Stimulated activated CD4-positive, alpha-beta T cell treated with anti-CD3 and anti-CD28 coated beads, Interleukin-1b, Interleukin-23, amount 100 ng/mL, for 1 hour (primary cell): ENCODE results near the gene KRTAP11-1.

ENCODE experiments used
- DNase-seq, 2 donors: peaks; one replicate each; pipeline ENCODE4 v3.0.0-alpha.2; 2020; ENCODE audit warnings: low read depth in 2 of 2

Gene KRTAP11-1

GRCh38 chr21:30881480-30881879 is at the start of gene KRTAP11-1:
Gene KRTAP11-1 (minus strand): TSS chr21:30881580. CDS start chr21:30881524, 56 bp downstream.
- no peak for DNase-seq

DNA sequence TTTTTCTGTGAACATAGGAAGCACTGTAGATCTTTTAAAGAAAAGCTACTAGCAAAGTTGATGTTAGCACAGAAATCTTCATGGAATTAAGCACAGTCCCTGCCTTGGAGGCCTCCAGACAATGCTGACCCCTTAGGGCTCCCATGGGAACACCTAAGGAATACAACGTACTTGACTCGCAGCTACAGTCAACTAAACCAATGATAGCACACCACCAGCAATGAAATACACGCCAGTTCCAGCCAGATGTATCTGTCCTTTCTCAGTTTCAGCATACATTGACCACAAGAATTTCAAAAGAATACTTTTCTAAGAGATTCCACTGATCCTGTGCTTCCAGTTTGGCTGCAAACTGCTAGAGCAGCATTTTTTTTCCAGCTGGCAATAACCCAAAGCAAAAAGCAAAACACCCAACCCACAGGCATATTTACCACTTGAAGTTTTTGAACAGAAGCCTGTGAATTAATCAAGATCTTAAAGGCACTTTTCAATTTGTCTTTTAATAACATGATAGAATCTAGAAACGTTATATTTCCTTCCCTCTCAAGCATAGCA is 42.8 kb upstream of the KRTAP11-1 start:
- no peak for DNase-seq

- no peak for DNase-seq
Observed at GRCh38 chr21:30921129-30921528, 39.7 kb upstream of the KRTAP11-1 start.

DNA sequence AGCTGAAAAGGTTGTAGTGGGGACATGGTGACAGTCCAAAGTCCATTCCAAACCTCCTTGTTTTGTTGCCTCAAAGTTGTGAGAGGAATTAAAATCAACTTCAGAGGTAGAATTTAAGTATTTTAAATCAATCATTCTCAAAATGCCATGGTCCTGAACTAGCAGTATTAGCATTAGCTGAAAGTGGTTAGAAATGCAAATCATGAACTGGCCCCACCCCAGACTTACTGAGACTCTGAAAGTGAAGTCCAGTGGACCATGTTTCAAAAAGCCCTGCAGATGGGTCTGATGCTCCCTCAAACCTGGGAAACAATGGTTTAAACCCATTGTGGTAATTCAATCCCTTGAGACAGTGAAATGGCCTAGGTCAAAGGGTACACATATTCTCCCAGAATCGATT is 36.2 kb upstream of the KRTAP11-1 start:
- no peak for DNase-seq

DNA sequence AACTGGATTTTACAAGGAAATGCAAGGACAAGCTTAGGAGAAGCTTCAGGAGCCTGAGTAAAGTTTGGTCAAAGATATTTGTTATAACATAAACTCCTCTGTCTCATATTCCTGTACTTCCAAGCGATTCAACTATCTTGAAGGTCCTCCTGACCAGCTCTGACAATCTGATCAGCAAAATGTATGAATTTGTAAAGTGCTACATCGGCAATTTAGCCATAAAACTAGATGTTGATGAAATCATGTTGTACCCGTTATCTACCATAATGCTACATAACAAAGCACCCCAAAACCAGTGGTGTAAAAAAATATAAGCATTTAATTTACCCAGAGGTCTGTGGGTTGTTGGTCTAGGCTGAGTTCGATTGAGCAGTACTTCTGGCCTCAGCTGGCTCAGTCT is 19.5 kb upstream of the KRTAP11-1 start:
- no peak for DNase-seq

DNA sequence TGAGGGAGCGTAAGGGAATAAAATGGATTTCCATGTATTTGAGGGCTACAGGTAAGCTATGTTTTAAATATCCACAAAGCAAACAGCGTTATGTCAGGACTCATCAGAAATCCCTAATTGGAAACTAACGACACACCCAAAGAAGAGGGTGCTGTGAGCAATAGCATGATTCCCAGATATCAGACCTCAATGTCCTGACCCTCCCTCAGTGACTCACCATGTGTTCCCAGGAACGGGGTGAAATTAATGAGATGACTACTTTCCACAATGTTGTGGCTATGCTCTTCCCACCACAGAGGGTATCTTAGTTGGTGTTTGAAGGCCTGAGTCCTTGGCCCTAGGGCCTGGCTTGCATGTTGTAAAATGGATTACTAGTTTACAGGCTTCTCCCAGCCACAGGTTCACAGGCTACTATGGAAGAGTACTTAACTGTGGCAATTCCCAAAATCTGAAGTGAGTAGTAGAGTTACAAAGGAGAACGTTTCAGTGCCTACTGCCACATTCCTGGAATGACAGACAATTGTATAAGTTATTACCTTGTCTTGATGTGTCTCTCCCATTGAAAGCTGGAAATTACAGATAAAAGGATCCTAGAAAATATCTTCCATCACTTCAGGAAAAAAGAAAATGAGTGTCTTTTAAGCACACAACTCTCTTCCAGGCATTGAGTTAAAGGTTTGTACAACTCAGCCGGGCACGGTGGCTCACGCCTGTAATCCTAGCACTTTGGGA is 1.7 kb upstream of the KRTAP11-1 start:
- no peak for DNase-seq

- DNase-seq: no peak
Observed at GRCh38 chr21:30880914-30881313, 466 bp downstream of the KRTAP11-1 start.

DNA sequence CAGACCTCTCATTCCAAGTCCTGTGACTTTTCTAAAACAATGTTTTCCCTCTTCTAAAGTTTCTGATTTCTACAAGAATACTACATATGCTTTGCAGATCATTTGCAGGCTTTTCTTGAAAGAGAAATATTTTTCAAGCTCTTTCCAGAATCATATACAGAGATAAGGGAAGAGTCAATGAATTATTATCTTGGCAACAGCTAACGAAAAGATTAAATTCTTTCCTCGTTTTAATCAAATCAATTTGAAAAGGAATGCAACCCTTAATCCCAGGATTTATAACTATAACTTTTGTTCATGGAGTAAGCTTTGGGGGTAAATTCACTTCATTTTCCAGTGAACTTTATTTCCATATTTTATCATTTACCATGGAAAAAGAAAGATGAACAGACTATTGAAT is 6.9 kb downstream of the KRTAP11-1 start:
- DNase-seq: no peak

GRCh38 chr21:30847627-30848500 is 33.5 kb downstream of the KRTAP11-1 start:
- DNase-seq: no peak

- no peak for DNase-seq
Observed at GRCh38 chr21:30842990-30843389, 38.4 kb downstream of the KRTAP11-1 start.

- DNase-seq: no peak
Observed at GRCh38 chr21:30839304-30839703, 42.1 kb downstream of the KRTAP11-1 start.

DNA sequence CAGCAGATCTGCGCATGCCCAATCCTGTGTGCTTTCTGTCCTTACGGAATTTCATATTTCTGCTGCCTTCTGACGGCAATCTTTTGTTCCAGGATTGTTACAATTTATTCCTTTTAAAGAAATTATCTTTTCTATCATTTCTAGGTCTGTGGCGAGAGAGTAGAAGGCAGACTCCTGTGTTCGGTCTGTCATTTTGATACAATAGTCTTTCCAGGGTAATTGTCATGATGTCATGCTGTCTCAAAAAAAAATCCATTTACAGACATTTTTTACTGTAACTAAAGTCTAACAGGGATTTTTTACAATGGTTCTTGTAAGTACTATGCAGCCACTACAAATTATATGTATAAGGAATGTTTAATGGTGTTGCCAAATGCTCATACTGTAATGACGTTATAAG is 42.8 kb downstream of the KRTAP11-1 start:
- DNase-seq: no peak

DNA sequence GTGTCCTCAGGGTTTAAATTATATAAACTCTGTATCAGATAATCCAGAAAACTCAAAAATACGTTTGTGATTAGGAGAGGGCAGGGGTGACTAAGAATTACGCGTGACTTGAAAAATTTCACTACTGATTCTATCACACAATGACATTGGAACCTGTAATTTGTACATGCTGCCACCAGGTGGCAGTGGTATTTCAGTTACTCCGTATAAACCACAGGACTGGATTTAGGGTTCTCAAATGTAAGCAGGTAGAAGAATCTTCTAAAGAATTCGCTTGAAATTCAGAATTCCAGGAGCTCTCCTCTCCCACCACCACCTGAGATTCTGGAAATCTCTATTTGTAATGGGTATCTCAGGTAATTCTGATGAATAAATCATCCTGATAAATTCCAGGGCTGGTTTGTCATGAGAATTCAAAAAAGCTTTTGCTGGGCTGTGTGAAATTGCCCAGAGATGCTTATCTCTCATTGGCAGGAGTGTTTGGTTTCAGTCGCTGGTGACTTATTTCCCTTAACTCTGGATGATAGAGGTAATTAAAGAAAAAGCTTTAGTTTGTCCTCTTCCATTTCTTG is 50.1 kb downstream of the KRTAP11-1 start:
- no peak for DNase-seq
